PFSK-1 (cell line): ENCODE results near the gene CHST15.

Experiments
- FOXP2 ChIP-seq: optimal IDR thresholded peaks from 2 replicates; pipeline ENCODE3; 2011; ENCODE audit warnings: borderline replicate concordance, control low read depth, inconsistent platforms; ENCODE audit not compliant: insufficient read depth; ENCODE audit errors: extremely low read length, extremely low read depth
- POLR2AphosphoS5 ChIP-seq: IDR thresholded peaks from 2 replicates; pipeline ENCODE4 v1.6.1; 2012; ENCODE audit warnings: low read depth, mild to moderate bottlenecking, control low read depth, low read length, moderate library complexity
- SIN3A ChIP-seq: IDR thresholded peaks from 2 replicates; pipeline ENCODE4 v1.6.1; 2012; ENCODE audit warnings: mild to moderate bottlenecking, low read length, moderate library complexity, borderline replicate concordance; ENCODE audit not compliant: insufficient read depth
- TAF1 ChIP-seq: IDR thresholded peaks from 2 replicates; pipeline ENCODE4 v1.6.1; 2012; ENCODE audit warnings: low read length, control low read depth, borderline replicate concordance; ENCODE audit not compliant: insufficient read depth
- TF ChIP-seq, protein P1 (sequence below), 2 experiments: IDR thresholded peaks; 2 replicates each; pipeline versions ENCODE4 v1.6.1 to v1.8.0; 2011 to 2012; ENCODE audit warnings: low read depth in 2 of 2, low read length in 2 of 2, control low read depth in 1 of 2, inconsistent platforms in 1 of 2, mild to moderate bottlenecking in 1 of 2, moderate library complexity in 1 of 2; ENCODE audit not compliant: insufficient read depth in 1 of 2

Gene CHST15

DNA sequence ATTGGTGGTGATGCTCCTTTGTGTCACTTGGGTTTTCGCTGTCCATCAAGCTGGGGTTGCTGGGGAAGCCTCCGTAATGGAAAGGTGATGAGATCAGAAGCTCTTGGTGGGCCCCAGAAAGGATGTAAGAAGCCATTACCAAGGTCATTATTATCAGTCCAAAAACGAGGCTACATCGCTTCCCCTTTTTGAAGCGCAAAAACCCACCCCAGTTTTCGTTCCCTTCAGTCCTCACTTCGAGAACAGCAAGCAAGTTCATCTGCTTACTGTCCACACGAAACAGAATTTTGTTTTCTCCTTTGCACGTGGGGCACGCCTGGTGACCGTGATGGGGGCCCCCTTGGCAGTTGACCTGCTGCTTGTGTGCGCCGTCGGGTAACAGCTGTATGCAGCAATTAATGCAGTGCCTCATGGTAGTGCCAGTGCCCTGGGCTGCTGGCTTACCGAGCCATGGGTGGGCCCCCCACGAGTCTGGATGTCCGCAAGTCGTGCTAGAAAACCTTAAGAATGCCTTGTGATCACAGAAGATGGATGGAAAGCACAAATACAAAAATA is 47.5 kb downstream of the CHST15 start:
- no peak for TF ChIP-seq SIN3A
- TF ChIP-seq TAF1 = no peak
- no peak for TF ChIP-seq POLR2AphosphoS5
- no peak for TF ChIP-seq FOXP2
- TF ChIP-seq, protein P1, sequence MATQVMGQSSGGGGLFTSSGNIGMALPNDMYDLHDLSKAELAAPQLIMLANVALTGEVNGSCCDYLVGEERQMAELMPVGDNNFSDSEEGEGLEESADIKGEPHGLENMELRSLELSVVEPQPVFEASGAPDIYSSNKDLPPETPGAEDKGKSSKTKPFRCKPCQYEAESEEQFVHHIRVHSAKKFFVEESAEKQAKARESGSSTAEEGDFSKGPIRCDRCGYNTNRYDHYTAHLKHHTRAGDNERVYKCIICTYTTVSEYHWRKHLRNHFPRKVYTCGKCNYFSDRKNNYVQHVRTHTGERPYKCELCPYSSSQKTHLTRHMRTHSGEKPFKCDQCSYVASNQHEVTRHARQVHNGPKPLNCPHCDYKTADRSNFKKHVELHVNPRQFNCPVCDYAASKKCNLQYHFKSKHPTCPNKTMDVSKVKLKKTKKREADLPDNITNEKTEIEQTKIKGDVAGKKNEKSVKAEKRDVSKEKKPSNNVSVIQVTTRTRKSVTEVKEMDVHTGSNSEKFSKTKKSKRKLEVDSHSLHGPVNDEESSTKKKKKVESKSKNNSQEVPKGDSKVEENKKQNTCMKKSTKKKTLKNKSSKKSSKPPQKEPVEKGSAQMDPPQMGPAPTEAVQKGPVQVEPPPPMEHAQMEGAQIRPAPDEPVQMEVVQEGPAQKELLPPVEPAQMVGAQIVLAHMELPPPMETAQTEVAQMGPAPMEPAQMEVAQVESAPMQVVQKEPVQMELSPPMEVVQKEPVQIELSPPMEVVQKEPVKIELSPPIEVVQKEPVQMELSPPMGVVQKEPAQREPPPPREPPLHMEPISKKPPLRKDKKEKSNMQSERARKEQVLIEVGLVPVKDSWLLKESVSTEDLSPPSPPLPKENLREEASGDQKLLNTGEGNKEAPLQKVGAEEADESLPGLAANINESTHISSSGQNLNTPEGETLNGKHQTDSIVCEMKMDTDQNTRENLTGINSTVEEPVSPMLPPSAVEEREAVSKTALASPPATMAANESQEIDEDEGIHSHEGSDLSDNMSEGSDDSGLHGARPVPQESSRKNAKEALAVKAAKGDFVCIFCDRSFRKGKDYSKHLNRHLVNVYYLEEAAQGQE (IDR thresholded peaks at IDR 0.05; ENCODE audit: insufficient read depth in 1 of 2, low read depth in 2 of 2, low read length in 2 of 2) = no peak

DNA sequence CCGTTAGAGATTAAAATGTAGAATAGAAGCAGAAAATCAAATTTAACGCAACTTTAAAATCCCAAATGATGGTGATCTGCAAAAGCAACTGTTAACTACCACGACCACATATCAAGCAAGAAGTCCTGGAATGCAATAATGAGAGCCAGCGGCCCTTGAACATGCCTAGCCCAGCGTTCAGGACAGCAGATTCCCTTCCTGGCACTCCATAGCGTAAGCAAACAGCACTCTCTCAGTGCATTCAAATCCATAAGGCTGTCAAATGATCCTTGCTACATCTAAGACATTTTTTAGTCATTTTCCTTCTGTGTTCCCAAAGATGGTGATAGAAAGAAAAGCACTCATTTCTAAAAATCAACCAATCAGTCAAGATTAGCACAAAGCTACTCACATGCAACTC is 48.1 kb downstream of the CHST15 start:
- TF ChIP-seq TAF1 (no peak), FOXP2 (no peak), POLR2AphosphoS5 (no peak), SIN3A (no peak)
- TF ChIP-seq, protein P1 (IDR thresholded peaks at IDR 0.05; ENCODE audit: insufficient read depth in 1 of 2, low read depth in 2 of 2, low read length in 2 of 2) = no peak

DNA sequence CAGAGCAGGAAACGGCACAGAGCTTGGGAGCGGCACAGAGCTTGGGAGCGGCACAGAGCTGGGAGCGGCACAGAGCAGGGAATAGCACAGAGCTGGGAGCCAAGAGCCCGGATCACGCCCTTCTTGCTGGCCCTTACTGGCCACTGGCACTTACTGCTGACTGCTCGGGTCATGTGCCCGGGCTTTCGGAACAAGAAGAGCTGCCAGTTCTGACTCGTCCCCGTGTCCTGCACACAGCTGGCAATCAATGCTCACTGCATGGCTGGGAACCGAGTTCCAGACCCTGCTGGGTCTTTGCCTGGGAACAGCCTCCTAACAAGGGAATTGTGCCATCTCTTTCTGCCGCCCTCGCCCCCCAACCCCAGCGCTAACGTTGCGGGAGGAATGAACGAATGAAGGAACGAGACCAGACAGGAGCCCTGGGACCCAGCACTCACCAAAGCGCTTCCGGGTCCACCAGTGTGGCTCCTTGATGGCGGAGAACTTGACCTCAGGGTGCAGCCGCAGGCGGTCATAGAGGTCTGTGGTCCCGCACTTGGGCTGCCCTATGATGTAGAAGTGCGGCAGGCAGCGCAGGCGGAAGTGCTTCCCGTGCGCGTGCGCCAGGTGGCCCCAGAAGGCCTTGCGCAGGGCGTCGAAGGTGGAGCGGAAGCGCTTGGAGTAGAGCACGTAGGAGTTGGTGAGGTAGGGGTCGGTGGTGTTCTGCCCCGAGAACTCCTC is 49.1 kb downstream of the CHST15 start:
- no peak for TF ChIP-seq POLR2AphosphoS5
- TF ChIP-seq, protein P1 (IDR thresholded peaks at IDR 0.05; ENCODE audit: insufficient read depth in 1 of 2, low read depth in 2 of 2, low read length in 2 of 2) = no peak
- no peak for TF ChIP-seq TAF1
- no peak for TF ChIP-seq FOXP2
- TF ChIP-seq SIN3A = no peak

DNA sequence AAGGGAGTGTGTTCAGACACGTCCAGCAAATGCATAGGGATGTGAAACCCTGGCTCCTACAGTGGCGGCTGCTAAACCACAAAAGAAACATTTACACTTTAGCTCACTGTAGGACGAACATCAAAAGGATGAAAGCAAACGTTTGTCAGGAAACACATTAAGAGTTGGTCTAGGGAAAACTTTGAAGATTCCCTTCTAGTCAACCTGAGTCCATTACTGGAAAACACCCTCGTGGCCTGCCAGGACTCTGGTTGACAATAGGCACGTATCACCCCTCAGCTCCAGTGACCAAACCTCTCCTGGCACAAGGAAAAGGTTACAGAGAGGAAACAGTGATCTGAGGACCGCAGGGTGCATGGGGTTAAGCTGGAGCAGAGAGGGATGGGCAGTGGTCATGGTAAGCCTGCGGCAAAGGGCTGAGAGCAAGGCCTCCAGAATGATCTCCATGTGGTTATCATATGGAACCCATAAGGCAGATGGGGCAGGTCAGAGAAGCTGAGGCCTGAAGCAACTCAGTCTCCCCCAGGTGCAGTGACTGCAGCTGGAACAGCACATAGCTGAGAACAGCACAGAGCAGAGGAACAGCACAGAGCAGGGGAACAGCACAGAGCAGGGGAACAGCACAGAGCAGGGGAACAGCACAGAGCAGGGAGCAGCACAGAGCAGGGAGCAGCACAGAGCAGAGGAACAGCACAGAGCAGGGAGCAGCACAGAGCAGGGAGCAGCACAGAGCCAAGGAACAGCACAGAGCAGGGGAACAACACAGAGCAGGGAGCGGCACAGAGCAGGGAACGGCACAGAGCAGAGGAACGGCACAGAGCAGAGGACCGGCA is 49.9 kb downstream of the CHST15 start:
- TF ChIP-seq, protein P1 (IDR thresholded peaks at IDR 0.05; ENCODE audit: insufficient read depth in 1 of 2, low read depth in 2 of 2, low read length in 2 of 2) = no peak
- TF ChIP-seq TAF1 (no peak), POLR2AphosphoS5 (no peak), SIN3A (no peak), FOXP2 (no peak)
